ENCODE results near the gene SEMA4D.

SEMA4D gene

GRCh38 chr9:89529243-89530035 lies 31.5 kb upstream of the SEMA4D start:
- no peak for DNase-seq (ENCODE audit: low read depth in 2 of 2)

- DNase-seq (ENCODE audit: low read depth in 2 of 2): no peak
Measured at GRCh38 chr9:89528540-89528939, 30.6 kb upstream of the SEMA4D start.

- no peak for DNase-seq (ENCODE audit: low read depth in 2 of 2)
Measured at GRCh38 chr9:89528131-89528530, 30.2 kb upstream of the SEMA4D start.

DNA sequence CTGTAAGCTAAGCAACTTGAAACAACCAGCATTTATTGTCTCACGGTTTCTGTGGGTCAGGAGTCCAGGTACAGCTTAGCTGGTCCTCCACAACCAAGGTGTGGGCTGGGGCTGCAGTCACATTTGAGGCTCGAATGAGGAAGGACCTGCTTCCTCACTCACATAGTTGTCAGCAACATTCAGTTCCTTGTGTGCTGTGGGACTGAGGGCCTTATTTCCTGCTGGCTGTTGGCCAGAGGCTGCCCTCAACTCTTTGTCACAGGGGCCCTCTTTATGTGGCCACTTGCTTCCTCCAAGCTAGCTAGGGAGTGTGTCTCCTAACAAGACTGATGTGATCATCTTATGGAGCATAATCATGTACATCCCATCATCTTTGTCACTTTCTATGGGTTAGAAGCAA lies 29.2 kb upstream of the SEMA4D start:
- DNase-seq (ENCODE audit: low read depth in 2 of 2): no peak

DNA sequence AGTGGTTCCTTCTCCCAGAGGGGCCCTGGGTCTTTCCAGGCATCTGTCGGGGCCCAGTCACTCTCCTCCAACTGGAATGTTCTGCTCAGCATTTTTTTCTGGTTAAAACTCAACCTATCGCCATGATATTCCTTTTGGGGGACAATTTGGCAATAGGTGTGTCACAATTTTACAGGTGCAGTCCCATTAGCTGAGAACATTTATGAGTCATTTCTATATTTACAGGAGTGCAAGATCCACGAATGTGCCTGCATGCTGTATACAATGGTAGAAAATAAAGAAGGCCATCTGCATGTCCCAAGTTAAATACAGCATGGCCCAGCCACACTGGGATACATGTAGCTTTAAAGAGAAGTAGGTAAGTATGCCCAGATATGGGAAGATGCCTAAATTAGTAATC lies 28.8 kb upstream of the SEMA4D start:
- no peak for DNase-seq (ENCODE audit: low read depth in 2 of 2)

DNA sequence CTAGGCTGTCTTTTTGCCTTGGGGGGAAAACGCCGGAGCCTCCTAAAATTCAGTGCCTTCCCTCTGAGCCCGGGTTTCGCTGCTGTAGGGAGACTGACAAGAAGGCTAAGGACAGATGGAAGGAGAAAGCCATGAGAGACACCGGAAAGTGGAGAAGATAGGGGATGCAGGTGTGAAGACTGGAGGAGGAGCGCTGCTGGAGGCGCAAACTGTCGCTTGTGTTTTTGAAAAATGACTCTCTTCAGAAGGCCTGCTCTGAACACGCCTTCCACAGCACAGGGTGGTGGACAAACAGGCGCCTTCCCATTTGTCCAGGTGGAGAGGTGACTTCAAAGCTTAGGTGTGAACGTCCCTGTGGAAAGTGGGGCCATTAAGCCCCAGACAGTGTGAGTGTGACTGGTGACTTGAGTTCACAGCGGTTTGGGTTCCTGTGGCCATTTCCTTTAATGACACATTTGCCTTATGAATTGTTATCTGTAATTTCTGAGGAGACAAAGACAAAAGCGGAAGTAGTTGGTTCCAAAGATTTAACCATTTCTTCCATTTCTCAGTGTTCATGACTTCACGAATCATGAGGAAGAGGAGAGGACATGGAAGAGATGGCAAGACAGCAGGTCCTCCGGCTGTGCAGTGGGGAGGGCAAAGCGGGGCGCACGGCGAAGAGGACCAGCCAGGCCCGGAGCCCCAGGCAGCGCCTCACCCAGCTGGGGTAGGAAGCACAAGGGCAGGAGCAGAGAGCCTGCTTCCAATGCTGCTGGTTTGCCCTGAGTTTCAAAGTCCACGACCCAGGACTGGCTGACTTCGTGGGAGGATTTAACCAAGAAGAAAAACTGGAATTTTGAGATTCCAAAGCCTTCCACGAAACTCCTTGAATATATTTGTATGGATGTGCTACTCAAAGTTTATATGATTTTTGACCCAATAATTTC lies 27.8 kb upstream of the SEMA4D start:
- DNase-seq (ENCODE audit: low read depth in 2 of 2): no peak

GRCh38 chr9:89524963-89525362 lies 27.1 kb upstream of the SEMA4D start:
- DNase-seq (ENCODE audit: low read depth in 2 of 2): no peak

GRCh38 chr9:89523948-89524347 lies 26.0 kb upstream of the SEMA4D start:
- DNase-seq (ENCODE audit: low read depth in 2 of 2): no peak

DNA sequence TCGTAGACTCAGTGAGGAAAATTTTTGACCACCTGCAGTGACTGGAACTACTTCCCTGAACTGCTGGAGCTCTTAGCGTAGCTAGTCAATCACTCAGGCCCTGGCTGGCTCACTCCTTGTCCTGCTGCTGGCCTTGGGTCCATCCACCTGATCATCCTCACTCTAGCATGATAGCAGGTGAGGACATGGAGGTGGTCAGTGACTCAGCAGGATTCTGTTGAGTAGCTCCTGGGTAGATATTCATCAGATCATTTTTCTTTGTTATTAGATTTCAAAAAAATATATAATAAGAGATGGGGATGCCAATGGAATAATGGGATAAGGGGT lies 25.0 kb upstream of the SEMA4D start:
- no peak for DNase-seq (ENCODE audit: low read depth in 2 of 2)

DNA sequence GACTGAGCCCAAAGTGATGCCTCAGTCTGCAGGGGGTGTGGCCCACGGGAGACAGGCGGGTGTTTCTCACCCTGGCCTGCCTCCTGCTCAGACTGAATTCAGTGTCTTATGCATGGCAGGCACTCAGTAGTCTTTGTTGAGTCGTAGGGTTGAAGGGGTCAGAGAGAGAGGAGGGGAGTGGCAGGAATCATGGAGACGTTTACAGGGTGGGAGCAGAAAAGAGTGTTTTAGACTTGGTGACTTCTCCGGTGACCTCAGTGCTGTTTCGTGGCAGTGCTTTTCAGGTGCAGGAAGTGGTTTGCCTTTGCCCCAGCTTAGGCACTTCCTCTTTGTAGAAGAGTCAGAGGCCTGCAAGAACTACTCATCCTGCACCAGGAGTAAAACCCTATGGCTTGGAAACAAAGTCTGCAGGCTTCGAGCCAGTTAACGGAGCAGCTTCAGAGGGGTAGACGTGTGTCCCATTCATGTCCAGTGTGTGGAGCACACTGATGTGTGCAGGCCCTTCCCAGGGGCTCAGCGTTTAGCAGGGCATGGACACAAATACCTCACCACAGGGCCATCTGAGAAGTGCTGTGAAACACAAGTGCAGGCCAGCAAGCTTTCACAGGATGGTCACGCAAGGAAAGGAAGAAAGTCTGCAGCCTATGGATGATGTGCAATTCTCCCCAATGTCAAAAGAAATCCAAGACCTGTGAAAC lies 24.5 kb upstream of the SEMA4D start:
- DNase-seq (ENCODE audit: low read depth in 2 of 2): no peak

GRCh38 chr9:89519366-89519805 lies 21.5 kb upstream of the SEMA4D start:
- no peak for DNase-seq (ENCODE audit: low read depth in 2 of 2)

GRCh38 chr9:89518466-89519365 lies 20.8 kb upstream of the SEMA4D start:
- no peak for DNase-seq (ENCODE audit: low read depth in 2 of 2)

GRCh38 chr9:89515416-89515815 lies 17.5 kb upstream of the SEMA4D start:
- no peak for DNase-seq (ENCODE audit: low read depth in 2 of 2)

- DNase-seq (ENCODE audit: low read depth in 2 of 2): no peak
Measured at GRCh38 chr9:89514956-89515355, 17.0 kb upstream of the SEMA4D start.

- DNase-seq (ENCODE audit: low read depth in 2 of 2): no peak
Measured at GRCh38 chr9:89514337-89514736, 16.4 kb upstream of the SEMA4D start.

DNA sequence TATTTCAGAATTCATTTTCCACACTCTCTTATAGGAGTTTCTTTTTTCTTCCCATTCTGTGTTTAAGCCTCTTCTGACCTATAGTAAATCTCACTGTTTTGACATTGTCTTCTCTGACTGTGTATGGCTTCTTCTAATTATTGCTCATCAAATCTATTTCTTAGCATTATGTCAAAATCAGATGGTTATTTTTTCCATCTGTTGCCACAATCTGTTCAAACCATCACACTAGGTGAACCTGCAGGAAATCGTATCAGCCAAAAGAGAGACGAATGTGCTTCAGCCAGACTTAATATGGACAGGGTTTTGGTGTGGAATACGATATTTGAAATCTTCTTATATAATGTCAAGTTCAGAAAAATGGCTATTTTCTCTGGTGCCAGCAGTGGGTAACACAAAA lies 15.9 kb upstream of the SEMA4D start:
- no peak for DNase-seq (ENCODE audit: low read depth in 2 of 2)

- DNase-seq (ENCODE audit: low read depth in 2 of 2): no peak
Measured at GRCh38 chr9:89512382-89512781, 14.5 kb upstream of the SEMA4D start.

- no peak for DNase-seq (ENCODE audit: low read depth in 2 of 2)
Measured at GRCh38 chr9:89508951-89509615, 11.2 kb upstream of the SEMA4D start.

DNA sequence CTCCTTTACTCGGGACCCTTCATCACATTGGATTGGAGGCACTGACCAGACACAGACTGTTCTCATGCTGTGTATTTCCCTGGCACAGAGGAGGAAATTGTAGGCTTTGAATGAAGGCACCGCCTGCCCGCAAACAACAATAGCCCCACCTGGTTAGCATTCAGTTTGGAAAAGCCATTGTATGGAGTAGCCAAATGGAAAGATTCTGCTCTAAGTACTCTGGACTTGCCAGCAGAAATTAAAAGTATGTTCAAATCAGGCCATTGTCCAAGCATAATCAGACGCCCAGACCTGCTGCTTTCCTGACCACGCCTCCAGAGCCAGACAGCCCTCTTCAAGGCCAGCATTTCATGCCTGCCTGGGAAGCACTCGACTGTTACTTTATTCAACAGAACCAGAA lies 8.0 kb upstream of the SEMA4D start:
- no peak for DNase-seq (ENCODE audit: low read depth in 2 of 2)

DNA sequence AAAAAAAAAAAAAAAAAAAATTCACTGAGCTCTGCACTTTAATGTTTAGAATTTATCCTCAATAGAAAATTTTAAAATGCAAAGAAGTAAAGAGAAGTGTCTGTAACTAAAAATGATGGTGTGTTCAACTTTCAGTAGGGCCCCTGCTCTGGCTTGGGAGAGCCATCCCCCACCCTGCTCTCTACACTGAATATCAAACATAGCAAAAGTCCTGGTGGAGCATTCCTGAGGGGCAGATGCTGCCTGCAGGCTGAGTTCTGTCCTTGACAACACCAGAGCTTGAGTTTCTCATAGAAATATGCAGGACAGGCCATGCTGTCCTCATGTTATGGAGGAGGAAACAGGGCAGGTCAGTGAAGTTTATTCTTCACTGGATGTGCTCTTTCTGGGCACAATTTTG lies 7.1 kb upstream of the SEMA4D start:
- no peak for DNase-seq (ENCODE audit: low read depth in 2 of 2)

DNA sequence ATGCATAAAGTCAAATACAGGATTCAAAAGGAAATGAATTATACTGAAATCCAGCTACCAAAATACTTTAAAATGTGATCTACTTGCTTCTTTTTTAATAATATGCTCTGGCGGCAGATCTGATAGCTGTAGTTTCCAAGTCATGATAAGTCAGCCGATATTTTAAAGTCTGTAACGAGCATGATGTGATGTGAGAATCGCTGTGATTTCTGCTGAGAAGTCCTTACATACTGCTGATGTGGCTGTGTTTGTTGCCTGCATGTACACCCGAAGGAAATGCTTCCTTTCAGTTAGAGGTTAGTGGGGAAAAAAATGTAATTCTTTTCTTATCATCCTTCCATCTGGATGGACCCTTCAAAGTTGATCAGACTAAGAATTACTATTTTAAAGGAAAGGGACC lies 4.8 kb upstream of the SEMA4D start:
- no peak for DNase-seq (ENCODE audit: low read depth in 2 of 2)
